Lung microvascular endothelial cell (primary cell): ENCODE measurements around the gene CXCR6. TPM values are rescaled to one million over a fixed set of nuclear protein-coding genes. Genes with fewer than 3 reads are reported as not detected.

Source experiments
- DNase-seq, 2 donors: peaks; one replicate each; pipeline versions ENCODE4 v3.0.0 to v3.0.0-alpha.2; 2010; ENCODE audit warnings: low read depth in 2 of 2
- total RNA-seq: library from RNA; depleted of rRNA; stranded (reverse); fragments of >200 nt; gene quantifications from 2 replicates; pipeline ENCODE4 v1.2.1, GENCODE V29; 2014

The CXCR6 gene
- total RNA-seq, 1 donor from 2014 or later: not detected

GRCh38 chr3:45948311-45948781 lies 5.1 kb downstream of the CXCR6 start:
- no peak for DNase-seq

- DNase-seq: no peak
Observed at GRCh38 chr3:45948881-45949280, 5.6 kb downstream of the CXCR6 start.

- DNase-seq: no peak
Observed at GRCh38 chr3:45949432-45949831, 6.2 kb downstream of the CXCR6 start.

- DNase-seq: no peak
Observed at GRCh38 chr3:45950131-45950530, 6.9 kb downstream of the CXCR6 start.

- no peak for DNase-seq
Observed at GRCh38 chr3:45950686-45951600, 7.7 kb downstream of the CXCR6 start.

GRCh38 chr3:45951946-45952345 lies 8.7 kb downstream of the CXCR6 start:
- DNase-seq: no peak

- no peak for DNase-seq
Observed at GRCh38 chr3:45952456-45952855, 9.2 kb downstream of the CXCR6 start.

- no peak for DNase-seq
Observed at GRCh38 chr3:45953536-45953935, 10.3 kb downstream of the CXCR6 start.

- no peak for DNase-seq
Observed at GRCh38 chr3:45954306-45954705, 11.0 kb downstream of the CXCR6 start.

- no peak for DNase-seq
Observed at GRCh38 chr3:45955017-45955647, 11.9 kb downstream of the CXCR6 start.

GRCh38 chr3:45955706-45956105 lies 12.4 kb downstream of the CXCR6 start:
- no peak for DNase-seq

GRCh38 chr3:45957586-45957985 lies 14.3 kb downstream of the CXCR6 start:
- DNase-seq: no peak

- DNase-seq: no peak
Observed at GRCh38 chr3:45958321-45958791, 15.1 kb downstream of the CXCR6 start.

- DNase-seq: no peak
Observed at GRCh38 chr3:45959201-45959600, 15.9 kb downstream of the CXCR6 start.

- no peak for DNase-seq
Observed at GRCh38 chr3:45960289-45960688, 17.0 kb downstream of the CXCR6 start.

GRCh38 chr3:45962033-45962432 lies 18.8 kb downstream of the CXCR6 start:
- no peak for DNase-seq

- no peak for DNase-seq
Observed at GRCh38 chr3:45964139-45964538, 20.9 kb downstream of the CXCR6 start.

- DNase-seq: no peak
Observed at GRCh38 chr3:45965253-45965652, 22.0 kb downstream of the CXCR6 start.

GRCh38 chr3:45965653-45966052 lies 22.4 kb downstream of the CXCR6 start:
- no peak for DNase-seq

- DNase-seq: no peak
Observed at GRCh38 chr3:45966371-45966791, 23.1 kb downstream of the CXCR6 start.

- DNase-seq: no peak
Observed at GRCh38 chr3:45966950-45967640, 23.8 kb downstream of the CXCR6 start.

GRCh38 chr3:45967724-45968123 lies 24.5 kb downstream of the CXCR6 start:
- DNase-seq: no peak
